K562 (cell line): ENCODE results near the gene QSOX2. TPM values are rescaled to one million over a fixed set of nuclear protein-coding genes. Genes with fewer than 3 reads are reported as not detected.
A peak's percentile ranks its signal among the peaks of the same experiment; 100 is the strongest.

Experiments
- ATAC-seq: fragments of 200-7000 bp; cut with Tn5 transposase; 3 replicates; pipeline ENCODE4 v1.9.1; 2020; ENCODE audit warnings: moderate library complexity
- BruUV-seq: library from RNA; stranded (reverse); fragments of 400-500 nt; replicated peaks from 2 replicates; lab custom pipeline; 2021; lab: Mats Ljungman, UMichigan
- CTCF ChIA-PET: fragments of 300-600 bp; formaldehyde crosslinking; extraction: SDS; loops from one replicate; lab custom pipeline; 2021; ENCODE audit warnings: low intra/inter-chr PET ratio; lab: Yijun Ruan, JAX
- POLR2A ChIA-PET: fragments of 300-600, 350-650 bp; sonication (Branson Sonifier 250); formaldehyde crosslinking; extraction: SDS; loops from one replicate; lab custom pipeline; 2021; ENCODE audit warnings: antibody characterized with exemption, inconsistent platforms; lab: Yijun Ruan, JAX
- DNase-seq, 4 experiments: peaks; one replicate each; pipeline versions ENCODE4 v3.0.0 to v3.0.0-alpha.2; 2011 to 2018; ENCODE audit warnings: low spot score in 3 of 4, mixed read lengths in 3 of 4; ENCODE audit errors: extremely low read depth in 1 of 4
- FAIRE-seq: peaks from 2 replicates; lab custom pipeline; 2011; peaks lifted over from hg19 to GRCh38; lab: Jason Lieb, UNC
- H2AFZ ChIP-seq: 2 replicates; pipeline ENCODE4 v1.6.0; 2011; ENCODE audit warnings: low read depth, low read length, control low read depth, inconsistent platforms
- H3K27ac ChIP-seq: fragments of 200-600 bp; 3 replicates; pipeline ENCODE4 v1.8.0; 2011; ENCODE audit warnings: low read depth, mild to moderate bottlenecking, control low read depth, inconsistent platforms, low read length, moderate library complexity, mixed read lengths; ENCODE audit errors: extremely low read depth
- H3K27me3 ChIP-seq, 2 experiments: fragments of 300-600 bp in 1 of 2; 2 replicates in 1 of 2; 3 replicates in 1 of 2; pipeline versions ENCODE4 v1.6.0 to v1.8.0; 2011; ENCODE audit warnings: inconsistent platforms in 2 of 2, low read length in 2 of 2, mild to moderate bottlenecking in 1 of 2, mixed read lengths in 1 of 2, moderate library complexity in 1 of 2; ENCODE audit not compliant: control insufficient read depth in 2 of 2, insufficient read depth in 2 of 2
- H3K36me3 ChIP-seq: fragments of 300-600 bp; 3 replicates; pipeline ENCODE4 v1.8.0; 2011; ENCODE audit warnings: mild to moderate bottlenecking, low read length, inconsistent platforms; ENCODE audit not compliant: control insufficient read depth, insufficient read depth
- H3K4me1 ChIP-seq, 2 experiments: fragments of 200-600 bp in 1 of 2; replicated peaks in 1 of 2; 2 replicates in 1 of 2; 3 replicates in 1 of 2; pipeline versions ENCODE4 v1.5.1 to v1.8.0; 2011; ENCODE audit warnings: inconsistent platforms in 2 of 2, low read length in 2 of 2, mild to moderate bottlenecking in 1 of 2, mixed read lengths in 1 of 2, moderate library complexity in 1 of 2; ENCODE audit not compliant: control insufficient read depth in 2 of 2, insufficient read depth in 2 of 2
- H3K4me2 ChIP-seq: 2 replicates; pipeline ENCODE4 v1.6.1; 2011; ENCODE audit warnings: low read length, control low read depth, inconsistent platforms, mixed read lengths; ENCODE audit not compliant: insufficient read depth
- H3K4me3 ChIP-seq: fragments of 200-600 bp; sonication (generic), shearing (Covaris generic); 2 replicates; pipeline ENCODE4 v1.5.1; 2016; ENCODE audit warnings: control low read depth, inconsistent platforms
- H3K79me2 ChIP-seq: fragments of 200-600 bp; 3 replicates; pipeline ENCODE4 v1.8.0; 2011; ENCODE audit warnings: low read length, inconsistent platforms; ENCODE audit not compliant: control insufficient read depth, insufficient read depth
- H3K9ac ChIP-seq, 2 experiments: 2 replicates each; pipeline versions ENCODE4 v1.6.0 to v1.6.1; 2011; ENCODE audit warnings: low read depth in 2 of 2, low read length in 2 of 2, control low read depth in 1 of 2, inconsistent platforms in 1 of 2, mild to moderate bottlenecking in 1 of 2, mixed read lengths in 1 of 2; ENCODE audit not compliant: insufficient read depth in 1 of 2
- H3K9me1 ChIP-seq: one replicate; pipeline ENCODE4 v1.6.0; 2011; ENCODE audit warnings: inconsistent platforms, mild to moderate bottlenecking, low read length, moderate library complexity; ENCODE audit not compliant: control insufficient read depth, insufficient read depth
- H3K9me3 ChIP-seq: replicated peaks from 2 replicates; pipeline ENCODE4 v1.5.1; 2011; ENCODE audit warnings: low read depth, low read length, inconsistent platforms; ENCODE audit not compliant: control insufficient read depth, insufficient read depth
- H4K20me1 ChIP-seq: replicated peaks from 2 replicates; pipeline ENCODE4 v1.6.1; 2011; ENCODE audit warnings: low read length, inconsistent platforms, mixed read lengths; ENCODE audit not compliant: control insufficient read depth, insufficient read depth
- ARNT ChIP-seq, 2 experiments: fragments of 450-650 bp; IDR thresholded peaks; 2 replicates each; pipeline ENCODE4 v1.6.1; 2016; ENCODE audit warnings: mild to moderate bottlenecking in 1 of 2
- CHD2 ChIP-seq: IDR thresholded peaks from 2 replicates; pipeline ENCODE4 v1.6.1; 2011; ENCODE audit warnings: low read depth, low read length
- E2F6 ChIP-seq, 2 experiments: IDR thresholded peaks; 2 replicates each; pipeline ENCODE4 v1.6.1; 2011; ENCODE audit warnings: borderline replicate concordance in 1 of 2, control low read depth in 1 of 2, low read depth in 1 of 2, low read length in 1 of 2, mild to moderate bottlenecking in 1 of 2, mixed read lengths in 1 of 2, moderate library complexity in 1 of 2; ENCODE audit not compliant: insufficient read depth in 1 of 2, insufficient read length in 1 of 2, poor library complexity in 1 of 2, severe bottlenecking in 1 of 2; ENCODE audit errors: extremely low read depth in 1 of 2
- JUN ChIP-seq, 2 experiments: sonication (generic) in 1 of 2; formaldehyde crosslinking in 1 of 2; IDR thresholded peaks; 2 replicates each; pipeline versions ENCODE4 v1.6.1 to v1.8.0; 2012 to 2022; ENCODE audit warnings: borderline replicate concordance in 2 of 2, mild to moderate bottlenecking in 2 of 2, improper control_type of control experiment in 1 of 2, low read depth in 1 of 2, low read length in 1 of 2, missing genetic modification reagents in 1 of 2
- NCOA2 ChIP-seq, 2 experiments: fragments of 450-650 bp; IDR thresholded peaks; 2 replicates each; pipeline ENCODE4 v1.6.1; 2018; ENCODE audit warnings: mild to moderate bottlenecking in 2 of 2, moderate library complexity in 1 of 2; ENCODE audit not compliant: partially characterized antibody in 2 of 2
- RERE ChIP-seq: sonication (generic); formaldehyde crosslinking; IDR thresholded peaks from 2 replicates; pipeline ENCODE4 v1.8.0; 2023; ENCODE audit warnings: missing genetic modification reagents, mild to moderate bottlenecking, borderline replicate concordance
- SPI1 ChIP-seq: IDR thresholded peaks from 2 replicates; pipeline ENCODE4 v1.6.1; 2011; ENCODE audit warnings: low read depth, low read length, control low read depth, borderline replicate concordance
- ZFP91 ChIP-seq: sonication (generic); formaldehyde crosslinking; IDR thresholded peaks from 2 replicates; pipeline ENCODE4 v1.8.0; 2022; ENCODE audit warnings: mild to moderate bottlenecking, missing genetic modification reagents
- ZNF121 ChIP-seq: sonication (generic); formaldehyde crosslinking; conservative IDR thresholded peaks from 2 replicates; pipeline ENCODE4 v1.8.0; 2022; ENCODE audit warnings: missing genetic modification reagents
- ZNF140 ChIP-seq: fragments of 250-450 bp; sonication (Bioruptor Pico); IDR thresholded peaks from 2 replicates; pipeline ENCODE4 v1.8.0; 2021; ENCODE audit warnings: moderate library complexity, mild to moderate bottlenecking, inconsistent platforms
- WGBS: fragments of 100-300 bp; shearing (Covaris generic); methylation state at CpG from one replicate; pipeline ENCODE4 v1.1.6; 2016; ENCODE audit warnings: low coverage, mixed read lengths; ENCODE audit not compliant: insufficient coverage; ENCODE audit errors: missing lambda C conversion rate; 5-methylcytosine and 5-hydroxymethylcytosine counted together
- in situ Hi-C: fragments of 300-500 bp; cut with MboI; formaldehyde crosslinking; loops from 4 replicates; pipeline ENCODE4 v1.15.0; 2018; ENCODE audit warnings: inconsistent platforms, mixed read lengths
- intact Hi-C: fragments of 100-400 bp; cut with micrococcal nuclease; formaldehyde crosslinking; loops from 2 replicates; pipeline ENCODE4 v1.14.2; 2022
- polyA plus RNA-seq, 8 experiments: library from polyadenylated mRNA; depleted of rRNA in 4 of 8; stranded (reverse) in 5 of 8; unstranded in 3 of 8; fragments of >200 nt; fragmentation: Nextera tagmentation in 2 of 8; fragmentation: Illumina TruSeq in 1 of 8; extraction: Ambion mirVana in 2 of 8; extraction: Trizol in 1 of 8; gene quantifications; 2 replicates each; pipeline versions ENCODE4 v1.2.1 to v1.2.3, GENCODE V29; 2011 to 2014; ENCODE audit warnings: inconsistent platforms in 1 of 8, missing spikeins in 1 of 8
- total RNA-seq, 7 experiments: library from RNA; depleted of rRNA in 6 of 7; stranded (reverse); fragments of >200 nt in 6 of 7; fragmentation: Illumina TruSeq in 2 of 7; extraction: Trizol in 2 of 7; gene quantifications; 2 replicates each; pipeline versions ENCODE4 v1.2.1 to v1.2.3, GENCODE V29; 2011 to 2021; ENCODE audit warnings: low replicate concordance in 1 of 7

The QSOX2 gene
- total and polyA plus RNA-seq, 9 of the 15 experiments (the other 6 are each of a cell fraction or from before 2014, with no cell fraction given): 0.51 to 23.7 (median 12.7) TPM

GRCh38 chr9:136239135-136239982 is 6.3 kb downstream of the QSOX2 start:
- peaks cover 89% of the 10 kb centered on the region for H3K79me2 ChIP-seq
- ChIA-PET POLR2A (interaction anchor here (0.6 to 1.5 kb wide), 5 partner anchors 8 to 81 kb away, joined by 3 to 7 read pairs (median 3); no protein-coding TSS in a partner anchor), CTCF (no interaction called here)
- 85% methylated on average over 25 of the region's 25 CpGs for WGBS
- no peak overlapping the region for H3K4me2 ChIP-seq
- DNase-seq: no peak
- H3K4me3 ChIP-seq: no peak overlapping the region
- BruUV-seq: no TSS peak
- H3K4me1 ChIP-seq: peaks cover 42 to 75% of the 10 kb centered on the region in 2 experiments
- ATAC-seq: no peak
- peak; percentile 65 for FAIRE-seq
- no peak overlapping the region for H2AFZ ChIP-seq
- intact Hi-C loops (no loop called here), in situ Hi-C loops (no loop called here)
- H3K27ac ChIP-seq: no peak overlapping the region
- H3K9ac ChIP-seq: peak overlapping the region in 1 of 2 experiments; percentile 53; a peak in 2 of 4 replicates
- peaks cover 56% of the 10 kb centered on the region for H4K20me1 ChIP-seq
- H3K9me3 ChIP-seq: no peaks in the 10 kb centered on the region
- peaks cover 14% of the 10 kb centered on the region for H3K9me1 ChIP-seq
- H3K27me3 ChIP-seq: no peaks in the 10 kb centered on the region
- H3K36me3 ChIP-seq: peaks cover 66% of the 10 kb centered on the region
- TF ChIP-seq CHD2: no peak
- no peak for TF ChIP-seq ARNT (IDR thresholded peaks at IDR 0.05)
- no peak for TF ChIP-seq RERE (CRISPR knock-in tag)
- TF ChIP-seq ZFP91: no peak
- TF ChIP-seq ZNF140: no peak
- peak; percentile 14; the same call in 1 of the 2 replicates for TF ChIP-seq ZNF121
- TF ChIP-seq JUN (IDR thresholded peaks at IDR 0.05; ENCODE audit: borderline replicate concordance, low read depth, low read length): no peak
- TF ChIP-seq JUN (CRISPR knock-in tag; IDR thresholded peaks at IDR 0.05; ENCODE audit: borderline replicate concordance): no peak
- no peak for TF ChIP-seq E2F6 (IDR thresholded peaks at IDR 0.05; ENCODE audit: borderline replicate concordance in 1 of 2, extremely low read depth in 1 of 2, insufficient read depth in 1 of 2, insufficient read length in 1 of 2, low read depth in 1 of 2, low read length in 1 of 2, poor library complexity in 1 of 2, severe bottlenecking in 1 of 2)
- no peak for TF ChIP-seq NCOA2 (IDR thresholded peaks at IDR 0.05; ENCODE audit: partially characterized antibody in 2 of 2)
- peak; percentile 46; the same call in 1 of the 2 replicates for TF ChIP-seq SPI1
